NCI-H748 (cell line): ENCODE results near the gene SNAPC1.
"Not testable (repeated sequence)": the region's sequence is repeated elsewhere in the genome, so short reads cannot be mapped to it uniquely, and the experiment has no call there.

ENCODE experiments used
- DNase-seq: peaks from one replicate; lab custom pipeline; 2025; ENCODE audit not compliant: unreplicated experiment; lab: John Stamatoyannopoulos, UW

The SNAPC1 gene

GRCh38 chr14:61749867-61750266, 12.4 kb upstream of the SNAPC1 start:
- peak; percentile 93 for DNase-seq

GRCh38 chr14:61750708-61751474, 11.3 kb upstream of the SNAPC1 start:
- peak; percentile 94 for DNase-seq

DNA sequence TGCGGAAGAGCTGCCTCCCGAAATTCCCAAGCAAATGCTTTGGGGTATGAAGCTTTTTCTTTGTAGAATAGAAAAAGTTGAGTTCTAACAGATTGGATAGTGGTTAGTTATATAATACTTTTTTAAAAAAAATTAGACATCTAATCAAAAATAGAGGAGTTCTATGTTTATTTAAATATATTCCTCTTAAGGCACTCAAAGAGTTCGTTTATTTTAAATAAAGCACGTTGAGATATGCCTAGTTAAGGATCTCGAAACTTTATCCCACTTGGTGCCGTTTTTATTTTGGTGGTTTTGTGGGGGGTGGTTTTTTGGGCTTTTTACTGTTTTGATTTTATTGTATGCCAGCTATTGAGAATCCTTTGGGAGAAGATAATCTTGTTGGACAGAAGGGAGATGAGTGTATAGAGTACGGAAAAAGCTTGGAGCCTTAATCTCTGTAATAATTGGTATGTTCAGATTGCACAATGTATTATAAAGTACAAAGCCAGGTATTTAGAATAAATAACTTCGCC, 10.7 kb upstream of the SNAPC1 start:
- no peak for DNase-seq

- no peak for DNase-seq
Observed at GRCh38 chr14:61752626-61753025, 9.6 kb upstream of the SNAPC1 start.

GRCh38 chr14:61753631-61754030, 8.6 kb upstream of the SNAPC1 start:
- no peak for DNase-seq

GRCh38 chr14:61754627-61755381, 7.4 kb upstream of the SNAPC1 start:
- no peak for DNase-seq

DNA sequence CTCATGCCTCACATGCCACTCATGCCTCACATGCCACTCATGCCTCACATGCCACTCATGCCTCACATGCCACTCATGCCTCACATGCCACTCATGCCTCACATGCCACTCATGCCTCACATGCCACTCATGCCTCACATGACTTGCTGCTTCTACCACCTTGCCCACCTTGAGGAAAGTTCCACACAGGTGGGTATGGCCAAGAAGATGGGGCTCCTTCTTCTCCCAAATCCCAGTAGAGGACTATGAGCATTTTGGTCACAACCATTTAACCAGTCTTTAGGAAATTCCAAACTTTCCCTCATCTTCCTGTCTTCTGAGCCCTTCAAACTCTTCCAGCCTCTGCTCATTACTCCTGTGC, 6.9 kb upstream of the SNAPC1 start:
- not testable (repeated sequence) for DNase-seq

DNA sequence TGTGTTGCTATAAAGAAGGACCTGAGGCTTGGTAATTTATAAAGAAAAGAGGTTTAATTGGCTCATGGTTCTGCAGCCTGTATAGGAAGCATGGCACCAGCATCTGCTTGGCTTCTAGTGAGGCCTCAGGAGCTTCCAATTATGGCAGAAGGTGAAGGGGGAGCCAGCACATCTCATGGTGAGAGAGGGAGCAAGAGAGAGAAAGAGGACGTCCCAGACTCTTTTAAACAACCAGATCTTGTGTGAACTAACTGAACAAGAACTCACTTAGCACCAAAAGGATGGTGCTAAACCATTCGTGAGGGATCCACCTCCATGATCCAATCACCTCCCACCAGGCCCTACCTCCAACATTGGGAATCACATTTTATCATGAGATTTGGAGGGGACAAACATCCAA, 6.1 kb upstream of the SNAPC1 start:
- DNase-seq = no peak

DNA sequence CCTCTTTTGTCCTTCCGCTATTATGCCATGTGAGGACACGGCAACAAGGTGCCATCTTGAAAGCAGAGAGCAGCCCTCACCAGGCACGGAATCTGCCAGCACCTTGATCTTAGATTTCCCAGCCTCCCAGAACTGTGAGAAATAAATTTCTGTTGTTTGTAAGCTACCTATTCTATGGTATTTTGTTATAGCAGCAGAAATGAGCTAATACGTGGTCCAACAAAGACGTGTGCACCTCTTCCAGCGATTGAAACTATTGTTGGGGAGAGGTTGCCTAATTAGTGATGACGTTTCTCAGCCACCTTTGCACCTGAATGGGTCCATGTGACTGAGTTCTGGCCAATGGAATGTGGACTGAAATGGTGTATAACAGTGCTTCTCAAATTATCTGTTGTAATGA, 2.3 kb upstream of the SNAPC1 start:
- no peak for DNase-seq

- DNase-seq = no peak
Observed at GRCh38 chr14:61761557-61761956, 663 bp upstream of the SNAPC1 start.

DNA sequence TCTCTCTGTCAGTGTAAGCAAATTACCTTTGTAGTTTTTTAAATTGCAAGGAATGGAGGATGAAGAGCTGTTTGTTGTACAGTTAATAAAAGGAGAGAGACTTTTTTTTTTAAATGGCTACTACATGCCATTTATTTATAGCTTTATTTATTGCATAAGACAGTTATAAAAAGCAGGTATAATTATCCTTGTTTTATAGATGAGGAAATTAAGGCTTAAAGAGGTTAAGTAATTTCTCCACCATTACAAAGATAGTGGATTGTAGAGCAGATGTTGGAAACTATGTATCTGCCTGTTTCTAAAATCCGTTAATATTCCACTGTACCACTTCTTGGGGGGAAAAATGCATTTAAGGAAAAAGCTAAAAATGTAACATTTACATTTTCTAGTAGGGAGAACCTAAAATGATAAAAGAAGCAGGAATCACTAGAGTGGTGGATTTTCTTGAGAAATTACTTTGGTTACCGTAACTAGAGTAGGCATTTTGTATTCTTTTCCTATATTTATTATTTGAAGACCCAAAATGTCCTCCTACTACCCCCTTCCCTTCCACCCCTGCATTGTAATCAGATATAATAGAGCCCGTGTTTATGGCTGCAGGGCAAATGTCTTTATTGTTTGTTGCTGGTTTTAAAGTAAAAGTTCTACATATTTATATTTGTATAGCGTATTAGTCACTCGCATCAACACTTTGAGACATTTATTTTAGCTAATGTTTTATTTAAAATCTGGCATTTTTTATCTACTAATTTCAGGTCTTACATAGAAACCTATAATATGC, 2.3 kb downstream of the SNAPC1 start:
- DNase-seq = no peak

- DNase-seq = no peak
Observed at GRCh38 chr14:61765225-61765943, 3.2 kb downstream of the SNAPC1 start.

GRCh38 chr14:61766151-61766550, 3.9 kb downstream of the SNAPC1 start:
- no peak for DNase-seq

DNA sequence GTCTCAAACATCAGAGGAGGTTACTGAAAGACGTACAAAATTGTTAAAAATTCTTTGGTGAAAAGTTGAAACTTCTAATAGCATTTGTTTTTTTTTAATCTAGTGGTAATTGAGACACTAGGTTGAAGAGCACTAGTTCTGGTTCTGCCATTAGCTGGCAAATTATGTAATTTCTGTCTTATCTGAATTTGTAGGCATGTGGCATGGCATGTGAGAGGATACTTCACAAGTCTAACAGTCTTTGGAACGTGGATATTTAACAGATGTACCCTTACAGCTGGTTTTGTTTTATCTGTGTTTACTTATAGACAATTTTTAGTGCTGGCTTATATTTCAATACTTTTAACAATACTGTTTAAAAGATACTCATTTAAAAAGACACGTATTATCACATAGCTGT, 6.0 kb downstream of the SNAPC1 start:
- no peak for DNase-seq

DNA sequence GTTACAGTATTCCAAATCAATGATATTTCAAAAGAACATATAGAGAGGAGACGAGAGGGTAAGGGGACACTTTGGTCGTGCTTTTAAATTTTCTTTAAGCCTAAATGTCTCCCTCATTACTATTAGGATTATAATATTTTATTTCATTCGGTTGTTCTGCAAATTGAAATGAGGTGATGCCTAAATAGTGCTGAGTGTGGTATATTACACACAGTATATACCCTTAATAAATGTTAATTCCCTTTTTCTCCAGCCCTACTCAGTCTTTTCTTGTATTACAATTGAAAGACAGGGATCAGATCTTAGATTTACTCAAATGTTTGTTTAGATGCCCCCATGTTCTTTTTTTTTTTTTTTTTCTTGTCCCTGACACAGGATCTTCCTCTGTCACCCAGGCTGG, 7.7 kb downstream of the SNAPC1 start:
- no peak for DNase-seq

- DNase-seq = no peak
Observed at GRCh38 chr14:61774861-61775260, 12.6 kb downstream of the SNAPC1 start.

DNA sequence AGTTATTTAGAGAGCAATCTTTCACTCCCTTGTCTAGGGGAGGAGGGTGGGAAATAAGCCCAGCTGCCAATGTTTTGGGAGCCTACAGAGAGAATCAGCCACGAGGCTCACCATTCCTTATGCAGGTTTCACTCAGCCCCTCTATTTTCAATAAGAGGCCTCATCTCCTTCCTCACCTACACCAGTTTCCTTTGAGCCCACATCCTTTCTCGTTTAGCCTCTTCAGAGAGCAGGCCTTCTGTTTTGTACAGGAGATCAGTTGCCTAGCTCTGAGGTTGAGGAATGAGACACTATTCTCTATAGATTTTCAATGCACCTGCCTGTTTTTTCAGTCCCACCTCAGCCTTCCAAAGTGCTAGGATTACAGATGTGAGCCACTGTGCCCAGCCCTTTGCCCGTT, 17.9 kb downstream of the SNAPC1 start:
- DNase-seq = no peak

GRCh38 chr14:61797309-61797708, 35.1 kb downstream of the SNAPC1 start:
- DNase-seq = no peak

DNA sequence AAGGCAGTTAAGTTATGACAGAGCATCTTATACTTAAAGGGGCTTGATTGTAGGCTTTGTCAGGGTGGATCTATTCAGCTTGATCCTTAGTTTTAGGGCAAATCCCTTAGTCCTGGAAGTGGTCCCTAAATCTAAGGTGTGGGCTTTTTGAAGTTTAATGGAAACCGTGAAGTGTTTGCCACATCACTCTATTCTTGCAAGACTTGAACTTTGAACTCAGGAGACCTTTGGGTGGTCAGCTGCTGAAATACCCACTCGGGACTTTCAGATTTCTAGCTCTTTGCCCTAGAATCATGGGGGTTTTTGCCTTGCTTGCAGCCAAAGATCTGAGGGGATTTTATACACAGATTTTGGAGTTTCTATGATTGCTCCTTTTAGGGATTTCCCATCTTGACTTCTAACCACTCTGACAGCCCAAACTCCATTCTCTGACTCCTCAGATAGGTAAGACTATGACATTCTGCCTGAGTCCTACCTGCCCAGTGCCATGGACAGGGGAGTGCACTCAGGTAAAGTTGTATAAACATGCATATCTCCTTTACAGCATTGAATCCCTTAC, 39.9 kb downstream of the SNAPC1 start:
- no peak for DNase-seq

DNA sequence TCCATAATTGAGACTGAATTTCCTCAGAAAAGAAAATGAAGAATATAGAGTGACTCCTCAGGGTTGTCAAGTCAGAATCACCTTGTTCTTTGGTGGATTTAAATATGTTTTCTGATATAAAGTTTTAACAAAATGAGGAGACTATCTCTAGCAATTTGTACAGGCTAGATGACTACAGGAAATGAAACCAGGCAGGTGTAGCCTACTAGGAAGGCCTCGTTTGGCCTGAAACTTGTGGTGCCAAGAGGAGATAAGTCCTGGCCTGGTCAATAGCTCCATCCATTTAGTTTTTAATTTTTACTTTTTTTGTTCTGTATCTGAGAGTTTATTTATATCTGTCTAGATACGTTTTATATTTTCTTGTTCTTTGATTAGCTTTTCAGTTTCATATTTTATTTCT, 41.5 kb downstream of the SNAPC1 start:
- DNase-seq = no peak

DNA sequence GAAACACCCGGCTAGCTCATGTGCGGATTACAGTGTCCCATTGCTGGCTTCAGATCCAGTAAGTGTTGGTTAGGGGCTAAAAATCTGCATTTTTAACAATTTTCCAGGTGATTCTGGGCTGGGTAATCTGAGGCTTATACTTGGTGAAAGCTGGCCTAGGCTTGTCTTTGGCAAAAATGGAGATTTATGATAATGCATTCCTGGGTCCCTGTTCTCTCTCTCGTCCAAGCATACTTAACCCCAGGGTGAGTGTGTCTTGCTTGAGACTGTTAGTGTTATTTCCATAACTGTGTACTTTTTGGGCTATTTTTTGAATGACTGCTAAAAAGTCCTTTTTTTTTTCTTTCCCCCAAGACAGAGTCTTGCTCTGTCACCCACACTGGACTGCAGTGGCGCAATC, 43.2 kb downstream of the SNAPC1 start:
- DNase-seq = no peak
